HEK293T (cell line): ENCODE data around the gene PERM1.

Experiments
- BHLHE40 ChIP-seq: fragments of 450-650 bp; IDR thresholded peaks from 2 replicates; pipeline ENCODE4 v1.6.1; 2016; ENCODE audit warnings: mild to moderate bottlenecking, moderate library complexity, borderline replicate concordance
- ELF4 ChIP-seq: fragments of 450-650 bp; IDR thresholded peaks from 2 replicates; pipeline ENCODE4 v1.6.1; 2017; ENCODE audit warnings: antibody characterized with exemption
- FOXA1 ChIP-seq: fragments of 450-650 bp; IDR thresholded peaks from 2 replicates; pipeline ENCODE4 v1.6.1; 2016; ENCODE audit warnings: mild to moderate bottlenecking
- FOXK2 ChIP-seq: fragments of 450-650 bp; IDR thresholded peaks from 2 replicates; pipeline ENCODE4 v1.6.1; 2016; ENCODE audit warnings: mild to moderate bottlenecking
- FOXM1 ChIP-seq: fragments of 450-650 bp; IDR thresholded peaks from 2 replicates; pipeline ENCODE4 v1.6.1; 2017; ENCODE audit warnings: mild to moderate bottlenecking, borderline replicate concordance
- HDGF ChIP-seq: fragments of 450-650 bp; IDR thresholded peaks from 2 replicates; pipeline ENCODE4 v1.6.1; 2017; ENCODE audit warnings: antibody characterized with exemption, borderline replicate concordance
- SP1 ChIP-seq: fragments of 450-650 bp; IDR thresholded peaks from 2 replicates; pipeline ENCODE4 v1.6.1; 2017
- SUZ12 ChIP-seq: fragments of 450-650 bp; IDR thresholded peaks from 2 replicates; pipeline ENCODE4 v1.6.1; 2016; ENCODE audit warnings: mild to moderate bottlenecking
- ZNF384 ChIP-seq: fragments of 450-650 bp; IDR thresholded peaks from 2 replicates; pipeline ENCODE4 v1.6.1; 2016

GRCh38 chr1:1021010-1021919, 39.4 kb upstream of the PERM1 start:
- TF ChIP-seq SP1 (no peak), ZNF384 (no peak), FOXK2 (no peak), HDGF (no peak), FOXM1 (no peak), FOXA1 (no peak), SUZ12 (no peak), ELF4 (no peak), BHLHE40 (no peak)
